ENCODE results near the gene GLT8D2.

The GLT8D2 gene

GRCh38 chr12:104049903-104050356 lies at the start of gene GLT8D2:
Gene GLT8D2, minus strand, starts transcription at chr12:104050187. Its CDS starts 30,539 bp downstream, at chr12:104019648.
- H3K27ac ChIP-seq: peak within 1 kb of the TSS; percentile 60
- H3K79me2 ChIP-seq: peaks cover 6% of the 10 kb centered on the region
- H2AFZ ChIP-seq: peak within 1 kb of the TSS; percentile 86
- peaks cover 13% of the 10 kb centered on the region for H3K4me1 ChIP-seq
- peak within 1 kb of the TSS; percentile 78 for H3K4me2 ChIP-seq (ENCODE audit: low read length)
- H3K9ac ChIP-seq: no peak within 1 kb of the TSS
- no peaks in the 10 kb centered on the region for H3K36me3 ChIP-seq (ENCODE audit: control insufficient read depth, insufficient read depth, low read length)
- peak within 1 kb of the TSS; percentile 56 for H3K4me3 ChIP-seq (ENCODE audit: low read depth, low read length)
- no peaks in the 10 kb centered on the region for H3K9me3 ChIP-seq (ENCODE audit: control insufficient read depth, low read length)
- no peaks in the 10 kb centered on the region for H3K27me3 ChIP-seq (ENCODE audit: control insufficient read depth, insufficient read depth, low read length)
- TF ChIP-seq CTCF (IDR thresholded peaks at IDR 0.05): no peak

- no peak overlapping the region for H2AFZ ChIP-seq
- H3K27ac ChIP-seq: no peak overlapping the region
- no peaks in the 10 kb centered on the region for H3K79me2 ChIP-seq
- no peak overlapping the region for H3K4me2 ChIP-seq (ENCODE audit: low read length)
- no peak overlapping the region for H3K4me3 ChIP-seq (ENCODE audit: low read depth, low read length)
- TF ChIP-seq CTCF (IDR thresholded peaks at IDR 0.05): no peak
- H3K36me3 ChIP-seq (ENCODE audit: control insufficient read depth, insufficient read depth, low read length): no peaks in the 10 kb centered on the region
- no peak overlapping the region for H3K9ac ChIP-seq
- H3K9me3 ChIP-seq (ENCODE audit: control insufficient read depth, low read length): no peaks in the 10 kb centered on the region
- H3K4me1 ChIP-seq: no peaks in the 10 kb centered on the region
- no peaks in the 10 kb centered on the region for H3K27me3 ChIP-seq (ENCODE audit: control insufficient read depth, insufficient read depth, low read length)
Measured at GRCh38 chr12:104097954-104098353, 48.0 kb upstream of the GLT8D2 start.

- Histone ChIP-seq H3K4me3 (ENCODE audit: low read depth, low read length) (no peak overlapping the region), H3K4me1 (no peaks in the 10 kb centered on the region), H3K27me3 (ENCODE audit: control insufficient read depth, insufficient read depth, low read length) (no peaks in the 10 kb centered on the region), H3K79me2 (no peaks in the 10 kb centered on the region), H3K9me3 (ENCODE audit: control insufficient read depth, low read length) (no peaks in the 10 kb centered on the region), H3K36me3 (ENCODE audit: control insufficient read depth, insufficient read depth, low read length) (no peaks in the 10 kb centered on the region), H3K9ac (no peak overlapping the region), H2AFZ (no peak overlapping the region), H3K27ac (no peak overlapping the region), H3K4me2 (ENCODE audit: low read length) (no peak overlapping the region)
- TF ChIP-seq CTCF (IDR thresholded peaks at IDR 0.05): no peak
Measured at GRCh38 chr12:104095289-104095688, 45.3 kb upstream of the GLT8D2 start.

- TF ChIP-seq CTCF (IDR thresholded peaks at IDR 0.05): no peak
- Histone ChIP-seq H3K36me3 (ENCODE audit: control insufficient read depth, insufficient read depth, low read length) (no peaks in the 10 kb centered on the region), H3K9me3 (ENCODE audit: control insufficient read depth, low read length) (no peaks in the 10 kb centered on the region), H3K4me3 (ENCODE audit: low read depth, low read length) (no peak overlapping the region), H2AFZ (no peak overlapping the region), H3K4me2 (ENCODE audit: low read length) (no peak overlapping the region), H3K27me3 (ENCODE audit: control insufficient read depth, insufficient read depth, low read length) (no peaks in the 10 kb centered on the region), H3K4me1 (no peaks in the 10 kb centered on the region), H3K27ac (no peak overlapping the region), H3K9ac (no peak overlapping the region), H3K79me2 (no peaks in the 10 kb centered on the region)
Measured at GRCh38 chr12:104094284-104094683, 44.3 kb upstream of the GLT8D2 start.

- Histone ChIP-seq H3K4me2 (ENCODE audit: low read length) (no peak overlapping the region), H3K27me3 (ENCODE audit: control insufficient read depth, insufficient read depth, low read length) (no peaks in the 10 kb centered on the region), H3K9ac (no peak overlapping the region), H3K79me2 (no peaks in the 10 kb centered on the region), H2AFZ (no peak overlapping the region), H3K4me1 (no peaks in the 10 kb centered on the region), H3K4me3 (ENCODE audit: low read depth, low read length) (no peak overlapping the region), H3K36me3 (ENCODE audit: control insufficient read depth, insufficient read depth, low read length) (no peaks in the 10 kb centered on the region), H3K27ac (no peak overlapping the region), H3K9me3 (ENCODE audit: control insufficient read depth, low read length) (no peaks in the 10 kb centered on the region)
- TF ChIP-seq CTCF (IDR thresholded peaks at IDR 0.05): no peak
Measured at GRCh38 chr12:104091136-104091535, 41.1 kb upstream of the GLT8D2 start.
